ENCODE results near the gene BCOR.

The BCOR gene

GRCh38 chrX:40104985-40105834 lies 7.5 kb upstream of the BCOR start:
- H3K27me3 Mint-ChIP-seq, result no peaks in the 10 kb centered on the region

GRCh38 chrX:40104630-40104984 lies 6.8 kb upstream of the BCOR start:
- Mint-ChIP-seq H3K27me3 (no peaks in the 10 kb centered on the region), H3K4me1 (peaks cover 11% of the 10 kb centered on the region), H3K4me3 (no peak overlapping the region), H3K36me3 (no peaks in the 10 kb centered on the region), H3K9me3 (no peaks in the 10 kb centered on the region), H3K27ac (no peak overlapping the region)

More at GRCh38 chrX:40104985-40105834, 7.5 kb upstream of the BCOR start:
- H3K4me1 Mint-ChIP-seq, result peaks cover 6% of the 10 kb centered on the region
- no peaks in the 10 kb centered on the region for H3K36me3 Mint-ChIP-seq
- no peak overlapping the region for H3K27ac Mint-ChIP-seq
- H3K9me3 Mint-ChIP-seq, result no peaks in the 10 kb centered on the region
- peak overlapping the region; percentile 61 for H3K4me3 Mint-ChIP-seq

GRCh38 chrX:40103565-40104323 lies 6.0 kb upstream of the BCOR start:
- Mint-ChIP-seq H3K4me1 (peaks cover 14% of the 10 kb centered on the region), H3K36me3 (no peaks in the 10 kb centered on the region), H3K27me3 (no peaks in the 10 kb centered on the region), H3K27ac (no peak overlapping the region), H3K9me3 (no peaks in the 10 kb centered on the region), H3K4me3 (no peak overlapping the region)

- Mint-ChIP-seq H3K9me3 (no peaks in the 10 kb centered on the region), H3K4me3 (no peak overlapping the region), H3K4me1 (peaks cover 14% of the 10 kb centered on the region)
Observed at GRCh38 chrX:40102393-40103381, 4.9 kb upstream of the BCOR start.

GRCh38 chrX:40101430-40101802 lies 3.7 kb upstream of the BCOR start:
- Mint-ChIP-seq H3K27ac (no peak overlapping the region), H3K9me3 (no peaks in the 10 kb centered on the region), H3K27me3 (no peaks in the 10 kb centered on the region), H3K4me1 (peaks cover 8% of the 10 kb centered on the region), H3K36me3 (no peaks in the 10 kb centered on the region), H3K4me3 (no peak overlapping the region)

More at GRCh38 chrX:40102393-40103381, 4.9 kb upstream of the BCOR start:
- no peaks in the 10 kb centered on the region for H3K27me3 Mint-ChIP-seq
- H3K36me3 Mint-ChIP-seq, result no peaks in the 10 kb centered on the region
- H3K27ac Mint-ChIP-seq, result no peak overlapping the region

- no peaks in the 10 kb centered on the region for H3K36me3 Mint-ChIP-seq
Observed at GRCh38 chrX:40100537-40101429, 3.0 kb upstream of the BCOR start.

GRCh38 chrX:40100141-40100536 lies 2.4 kb upstream of the BCOR start:
- Mint-ChIP-seq H3K36me3 (no peaks in the 10 kb centered on the region), H3K4me1 (peaks cover 8% of the 10 kb centered on the region), H3K27ac (no peak overlapping the region), H3K4me3 (no peak overlapping the region), H3K9me3 (no peaks in the 10 kb centered on the region), H3K27me3 (no peaks in the 10 kb centered on the region)

More at GRCh38 chrX:40100537-40101429, 3.0 kb upstream of the BCOR start:
- Mint-ChIP-seq H3K9me3 (no peaks in the 10 kb centered on the region), H3K4me3 (no peak overlapping the region), H3K27me3 (no peaks in the 10 kb centered on the region), H3K27ac (no peak overlapping the region), H3K4me1 (peaks cover 8% of the 10 kb centered on the region)

GRCh38 chrX:40099055-40099958 lies 1.5 kb upstream of the BCOR start:
- peaks cover 8% of the 10 kb centered on the region for H3K4me1 Mint-ChIP-seq
- peak overlapping the region; percentile 70 for H3K27ac Mint-ChIP-seq
- H3K9me3 Mint-ChIP-seq, result no peaks in the 10 kb centered on the region
- H3K36me3 Mint-ChIP-seq, result no peaks in the 10 kb centered on the region
- no peaks in the 10 kb centered on the region for H3K27me3 Mint-ChIP-seq
- H3K4me3 Mint-ChIP-seq, result peak overlapping the region; percentile 86

- Mint-ChIP-seq H3K4me1 (peaks cover 13% of the 10 kb centered on the region), H3K9me3 (no peaks in the 10 kb centered on the region), H3K27ac (peak overlapping the region; percentile 70), H3K4me3 (peak overlapping the region; percentile 86), H3K36me3 (no peaks in the 10 kb centered on the region), H3K27me3 (no peaks in the 10 kb centered on the region)
Observed at GRCh38 chrX:40098264-40099054, 701 bp upstream of the BCOR start.

- H3K36me3 Mint-ChIP-seq, result peaks cover 3% of the 10 kb centered on the region
- peaks cover 25% of the 10 kb centered on the region for H3K4me1 Mint-ChIP-seq
- no peaks in the 10 kb centered on the region for H3K27me3 Mint-ChIP-seq
- H3K27ac Mint-ChIP-seq, result no peak overlapping the region
- H3K4me3 Mint-ChIP-seq, result peak overlapping the region; percentile 94
- no peaks in the 10 kb centered on the region for H3K9me3 Mint-ChIP-seq
Observed at GRCh38 chrX:40097141-40097503, 636 bp downstream of the BCOR start.

- peak overlapping the region; percentile 92 for H3K27ac Mint-ChIP-seq
- peak overlapping the region; percentile 94 for H3K4me3 Mint-ChIP-seq
- no peaks in the 10 kb centered on the region for H3K9me3 Mint-ChIP-seq
- H3K4me1 Mint-ChIP-seq, result peaks cover 25% of the 10 kb centered on the region
- H3K36me3 Mint-ChIP-seq, result peaks cover 3% of the 10 kb centered on the region
- H3K27me3 Mint-ChIP-seq, result no peaks in the 10 kb centered on the region
Observed at GRCh38 chrX:40096395-40097091, 1.2 kb downstream of the BCOR start.

- H3K27me3 Mint-ChIP-seq, result no peaks in the 10 kb centered on the region
- peaks cover 3% of the 10 kb centered on the region for H3K36me3 Mint-ChIP-seq
- peak overlapping the region; percentile 92 for H3K27ac Mint-ChIP-seq
- no peaks in the 10 kb centered on the region for H3K9me3 Mint-ChIP-seq
- H3K4me1 Mint-ChIP-seq, result peaks cover 32% of the 10 kb centered on the region
- peak overlapping the region; percentile 94 for H3K4me3 Mint-ChIP-seq
Observed at GRCh38 chrX:40095583-40096394, 2.0 kb downstream of the BCOR start.

All from activated naive CD4-positive, alpha-beta T cell treated with anti-CD3 and anti-CD28 coated beads, Interleukin-2, amount 50 U/mL, for 24 hours (primary cell).